ENCODE data around the gene SYTL1. TPM values are rescaled to one million over a fixed set of nuclear protein-coding genes. Genes with fewer than 3 reads are reported as not detected.
A peak's percentile ranks its signal among the peaks of the same experiment; 100 is the strongest.

The SYTL1 gene
- total RNA-seq, 2 experiments from 2014 or later: 81.7 to 117 TPM

DNA sequence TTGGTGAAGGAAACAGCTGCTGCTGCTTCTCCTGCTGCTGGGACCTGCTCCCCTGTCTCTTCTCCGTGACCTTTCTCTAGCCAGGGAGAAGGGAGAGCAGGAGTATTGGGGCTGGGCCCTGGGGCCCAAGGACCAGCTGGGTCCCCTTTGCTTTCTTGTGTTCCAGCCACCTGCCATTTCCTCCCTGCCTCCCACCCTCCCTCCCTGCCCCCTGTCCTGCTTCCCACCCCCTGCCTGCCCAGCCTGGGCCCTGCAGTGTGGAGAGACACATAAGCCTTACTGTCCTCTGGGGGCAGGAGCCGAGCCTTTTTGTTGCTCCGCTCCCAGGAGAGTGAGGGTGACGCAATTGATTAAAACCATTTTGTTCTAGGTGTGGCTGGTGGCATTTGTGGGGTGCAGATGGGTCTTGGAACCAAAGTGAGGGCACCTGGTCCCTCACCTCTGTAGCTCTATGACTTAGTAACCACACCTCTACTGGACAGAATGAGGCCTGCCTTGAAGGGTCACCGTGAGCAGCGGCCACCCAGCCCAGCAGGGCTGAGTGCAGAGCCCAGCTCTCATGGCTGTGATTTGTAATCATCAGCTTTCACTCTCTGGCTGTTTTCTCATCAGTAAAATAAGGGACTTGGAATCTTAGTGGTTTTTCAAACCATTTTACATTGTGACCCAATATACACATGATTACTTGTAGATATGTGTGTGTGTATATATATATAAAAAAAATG, 33.8 kb upstream of the SYTL1 start:
- no TSS peak for BruUV-seq (replicated peaks)
- no peak overlapping the region for H3K4me3 ChIP-seq (ENCODE audit: low read depth, low read length, poor library complexity, severe bottlenecking)
- H3K36me3 ChIP-seq (ENCODE audit: insufficient read depth, low read length): no peaks in the 10 kb centered on the region
- H4K20me1 ChIP-seq (ENCODE audit: insufficient read depth, low read length): no peaks in the 10 kb centered on the region
- no peaks in the 10 kb centered on the region for H3K9me3 ChIP-seq (ENCODE audit: low read length)
- H3K9me2 ChIP-seq (ENCODE audit: insufficient read depth, low read length): no peaks in the 10 kb centered on the region
- H3K79me2 ChIP-seq (ENCODE audit: insufficient read depth, low read depth, low read length): no peaks in the 10 kb centered on the region
- DNase-seq (ENCODE audit: low spot score): no peak
- no peak for TF ChIP-seq EZH2phosphoT487 (IDR thresholded peaks at IDR 0.05; ENCODE audit: borderline replicate concordance, low read depth, low read length)
- TF ChIP-seq, protein P1, sequence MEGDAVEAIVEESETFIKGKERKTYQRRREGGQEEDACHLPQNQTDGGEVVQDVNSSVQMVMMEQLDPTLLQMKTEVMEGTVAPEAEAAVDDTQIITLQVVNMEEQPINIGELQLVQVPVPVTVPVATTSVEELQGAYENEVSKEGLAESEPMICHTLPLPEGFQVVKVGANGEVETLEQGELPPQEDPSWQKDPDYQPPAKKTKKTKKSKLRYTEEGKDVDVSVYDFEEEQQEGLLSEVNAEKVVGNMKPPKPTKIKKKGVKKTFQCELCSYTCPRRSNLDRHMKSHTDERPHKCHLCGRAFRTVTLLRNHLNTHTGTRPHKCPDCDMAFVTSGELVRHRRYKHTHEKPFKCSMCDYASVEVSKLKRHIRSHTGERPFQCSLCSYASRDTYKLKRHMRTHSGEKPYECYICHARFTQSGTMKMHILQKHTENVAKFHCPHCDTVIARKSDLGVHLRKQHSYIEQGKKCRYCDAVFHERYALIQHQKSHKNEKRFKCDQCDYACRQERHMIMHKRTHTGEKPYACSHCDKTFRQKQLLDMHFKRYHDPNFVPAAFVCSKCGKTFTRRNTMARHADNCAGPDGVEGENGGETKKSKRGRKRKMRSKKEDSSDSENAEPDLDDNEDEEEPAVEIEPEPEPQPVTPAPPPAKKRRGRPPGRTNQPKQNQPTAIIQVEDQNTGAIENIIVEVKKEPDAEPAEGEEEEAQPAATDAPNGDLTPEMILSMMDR (conservative IDR thresholded peaks at IDR 0.05; ENCODE audit: low read length): no peak
- ChIA-PET CTCF (ENCODE audit: unreplicated experiment) (interaction anchor here (0.6 kb wide), 1 partner anchor 33 kb away, joined by 3 read pairs; no protein-coding TSS in a partner anchor), POLR2A (no interaction called here)
- peaks cover 11% of the 10 kb centered on the region for H3K4me1 ChIP-seq (ENCODE audit: insufficient read depth, low read length, poor library complexity, severe bottlenecking)
- intact Hi-C loops (cut with micrococcal nuclease; ENCODE audit: unreplicated experiment): loop anchor here (10.0 kb wide), 1 partner anchor 47 kb away; no protein-coding TSS in a partner anchor
- H3K4me2 ChIP-seq (ENCODE audit: low read length): no peak overlapping the region
- H2AFZ ChIP-seq (ENCODE audit: low read length): no peak overlapping the region
- H3K27ac ChIP-seq (ENCODE audit: low read depth, low read length, poor library complexity, severe bottlenecking): no peak overlapping the region

DNA sequence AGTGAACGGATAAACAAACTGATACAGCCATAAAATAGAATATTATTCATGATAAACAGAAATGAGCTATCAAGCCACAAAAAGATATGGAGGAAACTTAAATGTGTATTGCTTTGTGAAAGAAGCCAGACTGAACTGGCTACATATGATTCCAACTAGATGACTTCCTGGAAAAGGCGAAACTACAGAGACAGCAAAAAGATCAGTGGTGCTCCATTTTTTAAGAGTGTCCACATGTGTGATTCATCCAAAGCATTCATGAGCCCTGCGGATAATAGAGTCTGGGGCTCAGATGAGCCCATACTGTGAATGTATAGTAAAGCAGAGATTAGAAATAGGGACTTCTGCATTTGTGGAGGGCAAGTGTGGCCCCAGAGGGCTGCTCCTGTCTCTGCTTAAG, 27.7 kb upstream of the SYTL1 start:
- CTCF ChIA-PET (ENCODE audit: unreplicated experiment): no interaction called here
- TF ChIP-seq, protein P1 (conservative IDR thresholded peaks at IDR 0.05; ENCODE audit: low read length): no peak
- no peak for TF ChIP-seq EZH2phosphoT487 (IDR thresholded peaks at IDR 0.05; ENCODE audit: borderline replicate concordance, low read depth, low read length)
- Histone ChIP-seq H3K36me3 (ENCODE audit: insufficient read depth, low read length) (no peaks in the 10 kb centered on the region), H2AFZ (ENCODE audit: low read length) (peak overlapping the region; percentile 57; the same call in 1 of the 2 replicates), H3K4me3 (ENCODE audit: low read depth, low read length, poor library complexity, severe bottlenecking) (no peak overlapping the region), H3K9me2 (ENCODE audit: insufficient read depth, low read length) (no peaks in the 10 kb centered on the region), H3K9me3 (ENCODE audit: low read length) (no peaks in the 10 kb centered on the region), H3K4me1 (ENCODE audit: insufficient read depth, low read length, poor library complexity, severe bottlenecking) (peaks cover 13% of the 10 kb centered on the region), H3K79me2 (ENCODE audit: insufficient read depth, low read depth, low read length) (no peaks in the 10 kb centered on the region), H3K27ac (ENCODE audit: low read depth, low read length, poor library complexity, severe bottlenecking) (no peak overlapping the region), H4K20me1 (ENCODE audit: insufficient read depth, low read length) (no peaks in the 10 kb centered on the region), H3K4me2 (ENCODE audit: low read length) (no peak overlapping the region)
- no TSS peak for BruUV-seq (replicated peaks)
- intact Hi-C loops (cut with micrococcal nuclease; ENCODE audit: unreplicated experiment): no loop called here
- no peak for DNase-seq (ENCODE audit: low spot score)
- POLR2A ChIA-PET: no interaction called here

DNA sequence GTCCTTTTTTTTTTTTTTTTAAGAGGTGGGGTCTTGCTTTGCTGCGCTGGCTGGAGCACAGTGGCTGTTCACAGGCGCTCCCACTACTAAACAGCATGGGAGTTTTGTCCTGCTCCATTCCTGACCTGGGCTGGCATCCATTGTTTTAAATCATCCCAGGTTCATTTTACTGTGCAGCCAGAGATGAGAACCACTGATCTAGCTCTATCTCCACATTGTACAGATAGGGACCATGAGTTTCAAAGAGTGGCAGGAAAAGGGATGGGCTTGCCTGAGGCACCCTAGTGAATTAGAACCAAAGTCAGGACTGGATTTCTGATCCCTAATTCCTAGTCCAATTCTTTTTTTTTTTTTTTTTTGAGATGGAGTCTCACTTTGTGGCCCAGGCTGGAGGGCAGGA, 27.1 kb upstream of the SYTL1 start:
- no peaks in the 10 kb centered on the region for H3K79me2 ChIP-seq (ENCODE audit: insufficient read depth, low read depth, low read length)
- CTCF ChIA-PET (ENCODE audit: unreplicated experiment): no interaction called here
- no peaks in the 10 kb centered on the region for H4K20me1 ChIP-seq (ENCODE audit: insufficient read depth, low read length)
- no peaks in the 10 kb centered on the region for H3K9me3 ChIP-seq (ENCODE audit: low read length)
- no peaks in the 10 kb centered on the region for H3K9me2 ChIP-seq (ENCODE audit: insufficient read depth, low read length)
- intact Hi-C loops (cut with micrococcal nuclease; ENCODE audit: unreplicated experiment): no loop called here
- no peaks in the 10 kb centered on the region for H3K36me3 ChIP-seq (ENCODE audit: insufficient read depth, low read length)
- no peak for DNase-seq (ENCODE audit: low spot score)
- POLR2A ChIA-PET: no interaction called here
- TF ChIP-seq EZH2phosphoT487 (IDR thresholded peaks at IDR 0.05; ENCODE audit: borderline replicate concordance, low read depth, low read length): no peak
- TF ChIP-seq, protein P1 (conservative IDR thresholded peaks at IDR 0.05; ENCODE audit: low read length): no peak
- no TSS peak for BruUV-seq (replicated peaks)
- no peak overlapping the region for H3K4me2 ChIP-seq (ENCODE audit: low read length)
- no peak overlapping the region for H3K27ac ChIP-seq (ENCODE audit: low read depth, low read length, poor library complexity, severe bottlenecking)
- H3K4me1 ChIP-seq (ENCODE audit: insufficient read depth, low read length, poor library complexity, severe bottlenecking): peaks cover 13% of the 10 kb centered on the region
- no peak overlapping the region for H2AFZ ChIP-seq (ENCODE audit: low read length)
- H3K4me3 ChIP-seq (ENCODE audit: low read depth, low read length, poor library complexity, severe bottlenecking): no peak overlapping the region

Measured in OCI-LY7 (cell line).